Glomerular endothelial cell (primary cell): Measurements from ENCODE around the gene KRT14. TPM values are rescaled to one million over a fixed set of nuclear protein-coding genes. Genes with fewer than 3 reads are reported as not detected.
"Not testable (repeated sequence)": the region's sequence is repeated elsewhere in the genome, so short reads cannot be mapped to it uniquely, and the experiment has no call there.

ENCODE experiments used
- DNase-seq: peaks from one replicate; pipeline ENCODE4 v3.0.0-alpha.2; 2011; ENCODE audit warnings: low read depth, low spot score; ENCODE audit errors: extremely low read depth
- total RNA-seq: library from RNA; depleted of rRNA; stranded (reverse); fragments of >200 nt; gene quantifications from 2 replicates; pipeline ENCODE4 v1.2.3, GENCODE V29; 2015

The KRT14 gene
- total RNA-seq, 1 donor from 2014 or later: not detected

GRCh38 chr17:41548844-41549595 lies 37.7 kb downstream of the KRT14 start:
- no peak for DNase-seq

GRCh38 chr17:41547921-41548843 lies 38.5 kb downstream of the KRT14 start:
- no peak for DNase-seq

GRCh38 chr17:41547378-41547841 lies 39.3 kb downstream of the KRT14 start:
- DNase-seq: no peak

DNA sequence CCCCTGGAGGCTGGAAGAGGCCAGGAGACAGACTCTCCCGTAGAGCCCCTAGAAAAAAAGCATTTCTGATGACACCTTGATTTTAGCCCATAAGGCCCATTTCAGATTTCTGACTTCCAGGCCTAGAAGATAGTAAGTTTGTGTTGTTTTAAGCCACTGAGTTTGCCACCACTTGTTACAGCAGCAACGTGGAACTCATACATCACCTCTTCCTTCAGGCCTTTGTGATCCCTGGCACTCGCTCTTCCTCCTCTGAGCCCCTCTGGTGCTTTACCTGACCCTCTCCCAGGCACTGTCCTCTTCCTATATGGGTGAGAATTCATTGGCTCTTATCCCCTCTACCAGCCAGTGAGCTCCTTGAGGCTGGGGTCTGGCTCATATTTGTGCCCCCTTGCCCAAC lies 39.9 kb downstream of the KRT14 start:
- no peak for DNase-seq

DNA sequence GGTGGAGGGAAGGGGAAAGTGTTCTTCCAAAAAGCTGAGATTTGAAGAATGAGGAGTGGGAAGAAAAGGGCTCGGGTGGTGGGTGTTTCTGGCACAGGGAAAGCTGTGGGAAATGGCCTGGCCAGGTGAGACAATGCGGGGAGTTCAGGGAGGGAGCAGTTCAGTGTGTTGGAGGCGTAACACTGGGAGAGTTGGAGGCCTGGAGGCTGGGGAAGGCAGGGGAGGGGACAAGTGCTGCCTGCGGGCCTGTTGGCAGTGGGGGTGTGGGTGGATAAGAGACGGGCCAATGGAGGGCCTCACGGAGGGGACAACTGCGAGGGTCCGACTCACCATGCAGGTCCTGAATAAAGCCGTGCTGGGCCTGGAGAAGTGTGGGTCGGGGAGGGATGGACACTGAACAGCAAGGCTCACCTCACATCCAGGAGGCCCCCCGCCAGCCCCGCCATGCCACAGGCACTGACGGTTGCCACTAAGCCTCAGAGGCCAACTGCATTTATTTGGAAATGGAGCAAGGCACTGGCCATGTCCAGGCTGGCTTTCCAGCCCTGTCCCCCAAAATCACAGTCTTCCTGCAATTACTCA lies 40.8 kb downstream of the KRT14 start:
- no peak for DNase-seq

DNA sequence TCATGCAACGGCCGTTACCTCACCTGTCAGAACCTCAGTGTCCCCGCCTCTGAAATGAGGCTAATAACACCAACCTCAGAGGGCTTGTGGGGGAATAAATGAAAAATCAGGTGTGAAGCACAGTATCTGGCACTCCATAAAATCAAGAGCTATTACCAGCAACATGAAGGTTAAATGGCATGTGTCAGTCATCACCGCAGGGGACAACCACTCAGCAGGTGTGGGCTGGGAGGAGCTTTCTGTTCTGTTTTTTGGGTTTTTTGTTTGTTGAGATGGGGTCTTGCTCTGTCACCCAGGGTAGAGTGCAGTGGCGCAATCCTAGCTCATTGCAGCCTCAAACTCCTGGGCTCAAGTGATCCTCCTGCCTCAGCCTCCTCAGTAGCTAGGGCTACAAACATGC lies 41.8 kb downstream of the KRT14 start:
- DNase-seq: no peak

- no peak for DNase-seq
Measured at GRCh38 chr17:41544491-41544892, 42.2 kb downstream of the KRT14 start.

DNA sequence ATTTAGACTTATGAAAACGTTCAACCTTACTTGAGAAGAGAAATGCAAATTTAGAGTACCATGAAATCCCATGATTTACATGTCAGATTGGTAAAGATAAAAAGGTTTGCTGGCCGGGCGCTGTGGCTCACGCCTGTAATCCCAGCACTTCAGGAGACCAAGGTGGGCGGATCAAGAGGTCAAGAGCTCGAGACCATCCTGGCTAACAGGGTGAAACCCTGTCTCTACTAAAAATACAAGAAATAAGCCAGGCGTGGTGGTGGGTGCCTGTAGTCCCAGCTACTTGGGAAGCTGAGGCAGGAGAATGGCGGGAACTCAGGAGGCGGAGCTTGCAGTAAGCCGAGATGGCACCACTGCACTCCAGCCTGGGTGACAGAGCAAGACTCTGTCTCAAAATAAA lies 43.9 kb downstream of the KRT14 start:
- not testable (repeated sequence) for DNase-seq

- DNase-seq: no peak
Measured at GRCh38 chr17:41542357-41542756, 44.3 kb downstream of the KRT14 start.

DNA sequence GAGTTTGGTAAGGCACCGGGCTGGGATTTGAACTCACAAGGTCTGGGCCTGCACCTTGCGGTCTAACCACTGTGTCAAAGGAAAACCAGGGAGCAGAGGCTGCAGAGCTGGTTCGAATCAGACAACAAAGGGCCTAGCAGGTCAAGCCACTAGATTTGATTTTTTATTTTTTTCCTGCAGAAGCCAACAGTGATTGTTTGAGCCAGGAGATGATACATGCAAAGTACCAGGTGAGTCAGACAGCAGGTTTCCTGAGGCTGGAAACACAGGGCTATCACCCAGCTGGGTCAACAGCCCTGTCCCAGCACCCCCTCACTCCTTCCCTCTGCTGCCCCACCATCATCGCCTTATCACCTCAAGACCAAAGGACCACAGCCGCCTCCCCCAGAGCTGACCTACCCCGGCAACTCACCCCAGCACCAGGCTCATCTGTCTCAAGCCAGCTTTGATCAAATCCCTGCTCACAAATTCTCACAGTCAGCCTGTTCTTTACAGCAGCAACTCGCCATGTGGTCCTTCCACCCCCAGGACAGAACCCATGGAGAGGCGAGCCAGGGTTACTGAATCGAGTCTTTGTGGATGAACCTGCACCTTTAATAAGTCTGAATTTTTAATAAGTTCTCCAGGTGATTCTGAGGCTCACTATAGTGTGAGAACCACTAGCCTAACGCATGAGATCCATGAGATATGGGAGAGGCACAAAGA lies 45.6 kb downstream of the KRT14 start:
- DNase-seq: no peak

GRCh38 chr17:41539979-41540701 lies 46.6 kb downstream of the KRT14 start:
- no peak for DNase-seq

GRCh38 chr17:41539071-41539492 lies 47.6 kb downstream of the KRT14 start:
- DNase-seq: no peak

- DNase-seq: no peak
Measured at GRCh38 chr17:41538565-41538991, 48.1 kb downstream of the KRT14 start.

DNA sequence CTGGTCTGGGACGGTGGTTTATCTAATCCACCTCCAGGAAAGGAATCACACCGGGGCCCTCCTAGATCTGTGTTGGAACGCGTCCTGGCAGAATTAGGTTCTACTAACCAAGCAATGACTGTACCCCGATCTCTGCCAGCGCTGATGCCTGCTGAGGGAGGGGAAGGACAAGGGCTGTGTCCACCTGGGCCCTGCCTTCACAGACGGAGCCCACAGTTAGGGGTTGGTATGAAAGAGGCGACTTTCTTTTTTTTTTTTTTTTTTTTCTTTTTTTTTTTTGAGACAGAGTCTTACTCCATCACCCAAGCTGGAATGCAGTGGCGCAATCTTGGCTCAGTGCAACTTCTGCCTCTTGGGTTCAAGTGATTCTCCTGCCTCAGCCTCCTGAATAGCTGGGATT lies 48.7 kb downstream of the KRT14 start:
- no peak for DNase-seq

- no peak for DNase-seq
Measured at GRCh38 chr17:41537614-41537954, 49.1 kb downstream of the KRT14 start.

DNA sequence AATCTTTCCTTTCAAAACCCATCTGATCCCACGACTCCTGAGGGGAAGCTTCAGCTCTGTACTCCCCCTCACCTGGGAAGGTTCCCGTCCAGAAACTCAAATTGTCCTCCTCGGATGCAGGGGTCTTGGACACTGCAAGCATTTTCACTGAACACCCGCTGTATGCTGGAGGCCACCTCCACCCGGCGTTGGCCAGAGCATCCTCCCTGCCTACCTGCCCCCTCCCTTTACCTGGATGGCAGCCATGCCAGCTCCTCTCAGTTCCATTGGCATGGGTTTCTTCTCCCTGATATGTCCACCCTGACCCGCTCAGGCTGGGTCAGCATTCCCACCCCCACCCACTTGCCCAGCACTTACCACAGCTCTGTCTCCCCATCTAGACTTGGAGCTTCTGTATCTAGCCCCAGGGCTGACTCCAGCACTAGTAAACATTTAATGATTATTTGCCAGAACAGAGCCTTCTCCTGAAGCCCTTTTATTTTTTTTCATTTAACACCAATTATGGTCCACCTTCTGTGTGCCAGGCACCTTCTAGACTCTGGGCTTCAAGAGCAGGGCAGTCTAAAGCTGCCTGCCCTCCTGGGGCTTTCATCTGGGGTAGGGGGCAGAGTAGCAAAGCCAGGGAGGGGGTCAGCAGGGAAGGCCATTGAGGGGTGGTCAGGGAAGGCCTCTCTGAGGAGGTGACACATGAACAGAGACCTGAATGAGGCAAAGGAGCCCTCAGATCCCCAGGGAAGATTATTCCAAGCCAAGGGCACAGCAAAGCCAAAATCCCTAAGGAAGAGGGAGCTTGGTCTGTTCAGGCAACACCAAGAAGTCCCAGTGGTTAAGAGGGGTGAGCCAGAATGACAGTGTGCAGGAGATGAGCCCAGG lies 49.7 kb downstream of the KRT14 start:
- DNase-seq: no peak

DNA sequence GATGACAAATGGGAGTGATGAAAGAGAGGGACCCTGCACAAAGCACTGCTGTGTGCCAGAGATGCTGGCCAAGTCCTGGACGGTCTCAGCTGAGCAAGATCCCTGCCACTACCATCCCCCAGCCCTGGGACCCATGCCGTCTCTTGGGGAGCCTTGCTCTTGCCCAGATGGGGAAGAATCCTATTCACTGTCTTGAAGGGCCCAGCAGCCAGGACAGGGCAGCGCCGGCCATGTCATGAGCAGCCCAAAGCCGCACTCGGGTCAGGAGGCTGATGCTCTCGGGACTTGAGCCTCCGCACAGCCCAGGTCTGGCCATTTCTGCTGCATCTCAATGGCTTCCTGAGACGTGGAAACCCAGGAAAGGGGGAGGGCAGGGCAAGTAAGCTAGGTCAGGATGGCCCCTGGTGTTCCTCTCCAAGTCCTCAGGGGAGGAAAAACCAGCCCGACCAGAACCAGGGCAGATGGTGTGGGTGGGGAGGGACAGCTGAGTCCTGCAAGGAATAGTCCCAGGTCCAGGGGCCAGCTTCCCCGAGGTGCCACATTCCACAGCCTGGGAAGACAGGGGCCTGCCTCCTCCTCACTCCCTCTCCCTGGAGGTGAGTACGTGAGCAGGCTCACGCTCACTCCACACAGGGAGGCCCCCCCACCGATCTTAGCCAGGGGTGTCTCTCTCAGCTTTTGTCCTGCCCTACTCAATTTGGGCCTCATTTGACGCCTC lies 50.8 kb downstream of the KRT14 start:
- DNase-seq: no peak

DNA sequence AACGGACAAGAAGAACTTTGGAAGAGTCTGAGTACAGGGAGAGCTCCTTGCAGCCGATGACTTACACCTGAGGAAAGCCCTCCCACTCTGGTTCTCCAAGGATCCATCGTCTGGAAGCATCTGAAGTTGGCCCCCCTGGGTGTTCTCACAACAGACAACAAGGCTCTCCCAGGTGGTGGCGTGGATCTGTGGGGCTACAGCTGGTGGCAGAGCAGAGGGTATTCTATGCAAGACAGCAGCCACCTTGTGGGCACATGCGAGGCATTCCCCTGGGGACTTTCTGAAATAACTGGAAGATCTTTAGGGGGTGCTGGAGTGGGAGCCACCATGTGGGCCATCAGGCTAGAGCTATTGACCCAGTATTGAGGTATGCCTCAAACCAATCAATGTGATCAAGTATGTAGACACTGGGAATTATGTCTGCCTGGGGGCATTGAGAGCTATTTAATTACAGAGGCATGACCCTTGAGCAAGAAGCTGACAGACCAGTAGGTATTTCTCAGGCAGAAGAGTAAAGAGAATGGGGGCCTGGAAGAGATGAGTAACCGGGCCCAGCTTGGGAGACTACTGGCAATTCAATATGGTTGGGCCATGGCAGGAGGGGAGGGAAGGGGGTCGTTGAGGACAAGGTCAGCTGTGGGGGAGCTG lies 51.7 kb downstream of the KRT14 start:
- DNase-seq: no peak
